Measurements from ENCODE around the gene IER5.

Gene IER5

GRCh38 chr1:181135437-181135731 is 46.9 kb downstream of the IER5 start:
- DNase-seq (ENCODE audit: low spot score) = peak; percentile 60

DNA sequence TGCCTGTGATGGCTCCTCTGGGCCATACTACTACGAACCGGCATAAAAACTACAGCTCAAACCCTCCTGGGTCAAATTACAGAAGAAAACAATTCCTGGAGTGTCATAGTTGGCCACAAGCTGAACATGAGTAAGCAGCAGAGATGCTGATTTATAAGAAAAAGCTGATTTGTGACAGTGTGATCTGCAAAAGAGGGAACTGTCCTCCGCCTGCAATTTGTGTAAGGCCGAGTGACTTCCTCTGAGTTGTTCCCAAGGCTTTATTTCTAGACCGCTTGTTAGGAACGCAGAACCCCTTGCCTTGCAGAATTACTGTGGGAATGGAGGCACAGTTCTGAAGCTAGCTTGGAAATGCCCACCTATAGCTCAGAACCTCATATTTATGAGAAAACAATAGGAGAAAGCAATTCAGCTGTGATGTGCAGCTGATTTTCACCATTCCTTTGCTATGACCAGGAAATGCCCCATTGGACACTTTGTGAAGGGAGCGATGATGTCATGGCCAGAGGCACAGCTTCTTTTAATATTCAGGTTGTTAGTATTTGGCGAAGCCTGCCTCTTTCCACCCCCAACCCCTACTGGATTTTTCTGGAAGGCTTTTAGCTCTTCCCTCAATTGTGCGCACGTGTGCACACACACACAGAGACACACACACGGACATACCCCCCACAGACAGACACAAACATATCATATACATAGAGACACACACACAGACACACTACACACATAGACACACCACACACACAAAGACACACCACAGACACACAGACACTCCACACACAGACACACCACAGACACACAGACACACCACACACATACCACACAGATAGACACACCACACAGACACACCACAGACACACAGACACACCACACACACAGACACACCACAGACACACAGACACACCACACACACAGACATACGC is 47.6 kb downstream of the IER5 start:
- peak; percentile 89 for DNase-seq (ENCODE audit: low spot score)

- no peak for DNase-seq (ENCODE audit: low spot score)
Measured at GRCh38 chr1:181136738-181137122, 48.2 kb downstream of the IER5 start.

DNA sequence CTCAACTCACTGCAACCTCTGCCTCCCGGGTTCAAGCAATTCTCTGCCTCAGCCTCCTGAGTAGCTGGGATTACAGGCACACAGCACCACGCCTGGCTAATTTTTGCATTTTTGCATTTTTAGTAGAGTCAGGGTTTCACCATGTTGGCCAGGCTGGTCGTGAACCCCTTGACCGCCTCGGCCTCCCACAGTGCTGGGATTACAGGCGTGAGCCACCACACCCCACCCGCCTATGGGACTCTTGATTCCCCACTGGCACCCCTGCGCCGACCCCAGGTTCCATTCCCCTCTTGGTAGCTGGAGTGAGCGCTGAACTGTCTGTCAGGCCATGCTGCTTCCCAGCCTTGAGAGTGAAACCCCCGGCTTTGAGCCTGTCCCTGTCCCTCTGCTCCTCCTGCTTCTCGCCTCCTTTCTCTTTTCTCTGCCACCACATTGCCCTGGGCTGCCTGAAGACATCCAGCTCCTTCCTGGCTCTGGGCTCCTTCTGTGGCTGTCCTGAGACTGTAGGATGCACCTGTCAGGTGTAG is 48.8 kb downstream of the IER5 start:
- DNase-seq (ENCODE audit: low spot score) = no peak

DNA sequence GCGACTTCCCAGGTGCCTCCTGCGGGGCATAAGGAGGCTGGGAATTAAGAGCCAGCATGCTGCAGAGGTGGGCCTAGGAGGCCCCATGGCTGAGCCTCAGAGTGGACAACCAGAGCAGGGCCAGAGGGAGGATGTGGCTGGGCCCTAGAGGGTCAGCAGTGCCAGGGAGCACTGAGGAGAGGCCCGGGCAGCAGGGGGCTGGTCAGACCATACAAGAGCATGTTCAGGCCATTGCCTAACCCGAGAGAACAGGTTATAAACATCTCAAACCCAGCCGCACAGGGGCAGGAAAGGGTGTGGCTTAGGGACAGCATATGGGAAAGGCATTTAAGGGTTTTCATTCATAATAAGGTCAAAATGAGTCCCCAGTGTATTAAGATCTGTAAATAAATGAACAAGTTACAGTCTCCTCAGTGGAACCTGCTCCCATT is 51.1 kb downstream of the IER5 start:
- peak; percentile 50 for DNase-seq (ENCODE audit: low spot score)

DNA sequence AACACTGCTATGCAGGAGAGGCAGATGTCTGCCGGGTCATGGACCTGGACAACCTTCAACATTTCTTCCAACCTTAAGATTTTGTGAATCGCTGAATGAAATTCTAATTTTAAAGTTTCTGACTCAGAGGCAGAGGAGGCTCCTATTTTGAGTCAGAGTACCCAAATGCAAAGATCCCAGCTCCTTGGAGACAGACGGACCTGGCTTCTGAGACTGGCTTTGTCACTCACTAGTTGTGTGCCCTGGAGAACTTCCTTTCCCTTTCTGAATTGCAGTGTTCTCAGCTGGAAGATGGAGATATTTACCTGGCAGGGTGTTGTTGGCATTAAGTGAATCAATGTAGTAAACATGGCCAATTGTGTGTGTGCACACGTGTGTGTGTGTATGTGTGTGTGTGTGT is 51.9 kb downstream of the IER5 start:
- peak; percentile 33 for DNase-seq (ENCODE audit: low spot score)

- no peak for DNase-seq (ENCODE audit: low spot score)
Measured at GRCh38 chr1:181140891-181141290, 52.4 kb downstream of the IER5 start.

DNA sequence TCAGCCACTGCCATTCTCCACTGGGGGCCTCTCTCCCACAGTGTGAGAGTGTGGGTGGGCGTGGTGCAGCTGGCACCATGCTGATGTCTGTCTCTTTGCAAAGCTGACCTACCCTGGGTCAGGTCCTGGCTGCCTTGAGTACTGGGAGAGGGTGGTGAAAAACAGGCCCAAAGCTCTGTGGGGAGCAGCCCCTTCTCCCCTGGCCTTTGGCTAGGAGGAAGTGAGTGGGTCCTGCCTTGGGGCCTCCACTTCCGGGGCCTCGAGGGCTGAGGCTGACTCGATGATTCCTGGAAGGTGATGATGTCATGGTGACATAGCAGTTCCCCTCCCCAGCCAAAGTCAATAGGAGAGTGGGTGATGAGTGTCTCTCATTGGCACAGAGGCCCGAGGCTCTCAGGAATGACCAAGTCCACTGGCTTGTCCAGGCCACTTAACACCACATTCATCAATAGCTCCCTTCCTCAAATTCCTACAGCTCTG is 53.0 kb downstream of the IER5 start:
- peak; percentile 74 for DNase-seq (ENCODE audit: low spot score)
